LNCAP (cell line): Measurements from ENCODE around the gene LDLRAP1.

Source experiments
- CTCF ChIP-seq: fragments of 450-650 bp; IDR thresholded peaks from 2 replicates; pipeline ENCODE4 v1.5.1; 2017; ENCODE audit warnings: mild to moderate bottlenecking

The LDLRAP1 gene

GRCh38 chr1:25593861-25594260 lies 50.5 kb downstream of the LDLRAP1 start:
- no peak for TF ChIP-seq CTCF

GRCh38 chr1:25594971-25595370 lies 51.6 kb downstream of the LDLRAP1 start:
- no peak for TF ChIP-seq CTCF

GRCh38 chr1:25598879-25599278 lies 55.5 kb downstream of the LDLRAP1 start:
- no peak for TF ChIP-seq CTCF

DNA sequence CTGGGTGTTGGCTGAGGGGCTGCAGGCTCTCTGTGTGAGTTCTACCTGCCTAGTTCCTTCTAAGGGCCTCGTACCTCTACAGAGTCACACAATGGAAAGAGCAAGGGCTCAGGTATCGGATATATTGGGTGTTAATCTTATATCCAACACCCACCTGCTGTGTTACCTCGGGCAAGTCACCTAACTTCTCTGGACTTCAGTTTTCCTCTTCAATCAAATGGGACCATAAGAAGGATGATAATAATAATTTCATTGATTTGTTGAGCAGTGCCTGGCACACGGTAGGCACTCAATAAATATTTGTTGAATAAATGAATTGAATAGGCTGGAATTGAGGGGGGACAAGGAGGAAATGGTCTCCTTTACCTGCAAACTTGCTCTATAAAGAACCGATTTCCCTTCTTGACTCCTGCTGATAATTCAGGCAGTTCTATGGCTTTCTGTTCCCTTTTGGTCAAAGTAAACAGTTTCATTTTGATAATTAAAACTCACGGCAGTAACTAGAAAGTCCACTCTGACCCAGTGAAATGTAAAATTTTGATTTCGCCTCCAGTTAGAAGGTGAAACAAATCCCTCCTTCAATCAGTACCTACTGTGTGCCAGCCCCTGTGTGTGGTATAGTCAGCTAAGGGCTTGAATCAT lies 56.7 kb downstream of the LDLRAP1 start:
- TF ChIP-seq CTCF, result no peak

DNA sequence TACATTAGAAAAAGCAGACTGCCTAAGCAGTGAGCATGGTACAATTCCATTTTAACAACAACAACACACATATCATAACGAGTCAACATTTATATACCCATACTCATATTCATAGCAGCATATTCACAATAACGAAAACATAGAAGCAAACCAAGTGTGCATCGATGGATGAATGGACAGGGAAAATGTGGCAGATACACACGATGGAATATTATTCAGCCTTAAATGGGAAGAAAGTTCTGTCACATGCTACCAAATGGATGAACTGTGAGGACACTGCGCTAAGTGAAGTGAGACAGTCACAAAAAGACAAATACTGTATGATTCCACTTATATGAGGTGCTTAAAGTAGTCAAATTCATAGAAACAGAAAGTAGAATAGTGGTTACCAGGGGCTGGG lies 63.7 kb downstream of the LDLRAP1 start:
- no peak for TF ChIP-seq CTCF

GRCh38 chr1:25608488-25609178 lies 65.2 kb downstream of the LDLRAP1 start:
- TF ChIP-seq CTCF, result peak; percentile 29; the same call in 1 of the 2 replicates

DNA sequence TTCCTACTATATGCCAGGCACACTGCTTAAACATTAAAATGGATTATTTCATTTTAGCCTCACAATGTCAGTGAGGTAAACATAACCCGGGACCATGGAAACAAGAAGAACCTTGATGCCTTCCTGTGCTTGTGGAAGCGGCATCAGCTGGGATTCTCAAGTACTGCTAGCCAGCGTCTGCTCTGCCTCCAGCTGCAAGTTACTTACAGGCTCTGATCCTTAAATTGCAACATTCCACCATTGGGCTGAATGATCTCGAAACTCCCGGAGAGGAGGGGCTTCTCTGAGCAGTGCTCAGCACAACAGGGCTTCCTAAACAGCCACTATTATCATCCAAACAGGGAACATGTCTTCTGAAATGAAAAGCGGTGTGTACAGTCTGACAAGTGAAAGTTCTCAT lies 66.5 kb downstream of the LDLRAP1 start:
- no peak for TF ChIP-seq CTCF
